IMR-90 (cell line): ENCODE measurements around the gene THSD7B. TPM values are rescaled to one million over a fixed set of nuclear protein-coding genes. Genes with fewer than 3 reads are reported as not detected.

Source experiments
- ATAC-seq: fragments of 200-7000 bp; cut with Tn5 transposase; 2 replicates; pipeline ENCODE4 v1.9.1; 2020; ENCODE audit warnings: low read depth, mild to moderate bottlenecking, moderate library complexity
- BruUV-seq: library from RNA; stranded (reverse); fragments of 400-500 nt; replicated peaks from 2 replicates; lab custom pipeline; 2021; lab: Mats Ljungman, UMichigan
- CTCF ChIA-PET: fragments of 300-600 bp; formaldehyde crosslinking; extraction: SDS; loops from one replicate; lab custom pipeline; 2021; ENCODE audit warnings: antibody characterized with exemption; lab: Yijun Ruan, JAX
- POLR2A ChIA-PET: fragments of 300-600 bp; sonication (Branson Sonifier 250); formaldehyde crosslinking; loops from one replicate; lab custom pipeline; 2022; ENCODE audit warnings: antibody characterized with exemption; ENCODE audit not compliant: unreplicated experiment; lab: Charles Lee
- DNase-seq: peaks from one replicate; pipeline ENCODE4 v3.0.0; 2013
- H2AFZ ChIP-seq: replicated peaks from 2 replicates; pipeline ENCODE3; 2013; ENCODE audit warnings: low read length, mild to moderate bottlenecking; ENCODE audit not compliant: poor library complexity
- H2AK5ac ChIP-seq: 2 replicates; pipeline ENCODE4 v1.6.1; 2013; ENCODE audit warnings: low read depth, low read length, inconsistent platforms
- H2AK9ac ChIP-seq: replicated peaks from 2 replicates; pipeline ENCODE3; 2013; ENCODE audit warnings: mild to moderate bottlenecking, low read depth, low read length, moderate library complexity; ENCODE audit not compliant: poor library complexity
- H2BK120ac ChIP-seq: 2 replicates; pipeline ENCODE4 v1.6.1; 2013; ENCODE audit warnings: low read depth, low read length, inconsistent platforms
- H2BK15ac ChIP-seq: 3 replicates; pipeline ENCODE4 v1.6.1; 2013; ENCODE audit warnings: low read depth, low read length, inconsistent platforms
- H2BK20ac ChIP-seq: 2 replicates; pipeline ENCODE4 v1.6.1; 2013; ENCODE audit warnings: low read depth, mild to moderate bottlenecking, inconsistent platforms, low read length, moderate library complexity
- H2BK5ac ChIP-seq: 2 replicates; pipeline ENCODE4 v1.6.1; 2013; ENCODE audit warnings: mild to moderate bottlenecking, low read depth, low read length, inconsistent platforms; ENCODE audit not compliant: poor library complexity, severe bottlenecking
- H3K14ac ChIP-seq: replicated peaks from 2 replicates; pipeline ENCODE4 v1.6.1; 2013; ENCODE audit warnings: low read depth, low read length, inconsistent platforms
- H3K18ac ChIP-seq: 2 replicates; pipeline ENCODE4 v1.6.1; 2013; ENCODE audit warnings: low read depth, low read length, control low read depth
- H3K23ac ChIP-seq: 2 replicates; pipeline ENCODE4 v1.6.1; 2013; ENCODE audit warnings: low read depth, low read length, inconsistent platforms
- H3K27ac ChIP-seq: 2 replicates; pipeline ENCODE4 v1.5.1; 2013; ENCODE audit warnings: mild to moderate bottlenecking, control low read depth, low read length; ENCODE audit not compliant: insufficient read depth
- H3K27me3 ChIP-seq: 2 replicates; pipeline ENCODE4 v1.6.1; 2013; ENCODE audit warnings: low read length; ENCODE audit not compliant: control insufficient read depth, insufficient read depth
- H3K36me3 ChIP-seq: 2 replicates; pipeline ENCODE4 v1.6.1; 2013; ENCODE audit warnings: low read length, mixed read lengths; ENCODE audit not compliant: control insufficient read depth, insufficient read depth
- H3K4ac ChIP-seq: 2 replicates; pipeline ENCODE4 v1.6.1; 2013; ENCODE audit warnings: low read depth, low read length, inconsistent platforms
- H3K4me1 ChIP-seq: 2 replicates; pipeline ENCODE4 v1.6.1; 2013; ENCODE audit warnings: low read length, mixed read lengths; ENCODE audit not compliant: control insufficient read depth, insufficient read depth
- H3K4me2 ChIP-seq: 2 replicates; pipeline ENCODE4 v1.6.1; 2013; ENCODE audit warnings: low read depth, mild to moderate bottlenecking, control low read depth, low read length, moderate library complexity
- H3K4me3 ChIP-seq: 2 replicates; pipeline ENCODE4 v1.5.1; 2013; ENCODE audit warnings: low read depth, mild to moderate bottlenecking, control low read depth, low read length, moderate library complexity; ENCODE audit not compliant: insufficient read depth
- H3K56ac ChIP-seq: 2 replicates; pipeline ENCODE4 v1.6.1; 2013; ENCODE audit warnings: low read length, inconsistent platforms; ENCODE audit not compliant: insufficient read depth; ENCODE audit errors: extremely low read depth
- H3K79me1 ChIP-seq, 2 experiments: 2 replicates each; pipeline ENCODE4 v1.6.1; 2013; ENCODE audit warnings: low read length in 2 of 2, inconsistent platforms in 1 of 2, low read depth in 1 of 2
- H3K9ac ChIP-seq: 2 replicates; pipeline ENCODE4 v1.6.1; 2013; ENCODE audit warnings: low read depth, low read length, control low read depth
- H3K9me1 ChIP-seq: 2 replicates; pipeline ENCODE4 v1.6.1; 2013; ENCODE audit warnings: low read length, inconsistent platforms; ENCODE audit not compliant: insufficient read depth
- H3K9me3 ChIP-seq: 2 replicates; pipeline ENCODE4 v1.6.1; 2013; ENCODE audit warnings: low read length; ENCODE audit not compliant: control insufficient read depth, insufficient read depth
- H4K20me1 ChIP-seq: 2 replicates; pipeline ENCODE4 v1.6.1; 2013; ENCODE audit warnings: low read length, inconsistent platforms; ENCODE audit not compliant: insufficient read depth
- H4K5ac ChIP-seq: 2 replicates; pipeline ENCODE4 v1.6.1; 2013; ENCODE audit warnings: mild to moderate bottlenecking, low read depth, low read length, control low read depth
- H4K8ac ChIP-seq, 2 experiments: 2 replicates each; pipeline ENCODE4 v1.6.1; 2013; ENCODE audit warnings: low read depth in 2 of 2, low read length in 2 of 2, control low read depth in 1 of 2, inconsistent platforms in 1 of 2
- H4K91ac ChIP-seq: 2 replicates; pipeline ENCODE4 v1.6.1; 2013; ENCODE audit warnings: low read depth, low read length, inconsistent platforms; ENCODE audit not compliant: insufficient read depth
- BHLHE40 ChIP-seq: fragments of 150-350 bp; IDR thresholded peaks from 2 replicates; pipeline ENCODE4 v1.6.1; 2016; ENCODE audit warnings: mild to moderate bottlenecking, low read depth, low read length
- CEBPB ChIP-seq: IDR thresholded peaks from 2 replicates; pipeline ENCODE4 v1.6.1; 2012; ENCODE audit warnings: low read depth, low read length, improper control_type of control experiment
- CHD1 ChIP-seq: IDR thresholded peaks from 2 replicates; pipeline ENCODE4 v1.6.1; 2012; ENCODE audit warnings: low read depth, low read length, improper control_type of control experiment
- RAD21 ChIP-seq: IDR thresholded peaks from 2 replicates; pipeline ENCODE4 v1.6.1; 2012; ENCODE audit warnings: low read length, improper control_type of control experiment
- WGBS, 2 experiments: methylation state at CpG; one replicate each; pipeline versions ENCODE4 v1.1.5 to v1.1.7; 2013; ENCODE audit warnings: missing lambda C conversion rate in 2 of 2; ENCODE audit not compliant: insufficient read length in 1 of 2; ENCODE audit errors: extremely low coverage in 2 of 2; 5-methylcytosine and 5-hydroxymethylcytosine counted together
- dilution Hi-C: fragments of 300-500 bp; cut with HindIII; formaldehyde crosslinking; loops from one replicate; pipeline ENCODE4 v1.14.3; 2018; ENCODE audit warnings: low sequenced_read_pairs; ENCODE audit not compliant: unreplicated experiment
- in situ Hi-C: fragments of 300-500 bp; cut with MboI; formaldehyde crosslinking; loops from 3 replicates; pipeline ENCODE4 v1.14.3; 2019; ENCODE audit warnings: low sequenced_read_pairs, inconsistent platforms, mixed read lengths
- intact Hi-C: fragments of 100-400 bp; cut with micrococcal nuclease; formaldehyde crosslinking; loops from 2 replicates; pipeline ENCODE4 v1.10.0; 2022
- polyA plus RNA-seq, 3 experiments: library from polyadenylated mRNA; depleted of rRNA; stranded (reverse); fragments of >200 nt; gene quantifications; 2 replicates each; pipeline ENCODE4 v1.2.3, GENCODE V29; 2012; ENCODE audit warnings: low replicate concordance in 1 of 3
- total RNA-seq: library from RNA; depleted of rRNA; stranded (reverse); fragments of >200 nt; gene quantifications from 2 replicates; pipeline ENCODE4 v1.2.3, GENCODE V29; 2012

Gene THSD7B
- total and polyA plus RNA-seq, 2 of the 4 experiments (the other 2 are of a cell fraction): not detected

DNA sequence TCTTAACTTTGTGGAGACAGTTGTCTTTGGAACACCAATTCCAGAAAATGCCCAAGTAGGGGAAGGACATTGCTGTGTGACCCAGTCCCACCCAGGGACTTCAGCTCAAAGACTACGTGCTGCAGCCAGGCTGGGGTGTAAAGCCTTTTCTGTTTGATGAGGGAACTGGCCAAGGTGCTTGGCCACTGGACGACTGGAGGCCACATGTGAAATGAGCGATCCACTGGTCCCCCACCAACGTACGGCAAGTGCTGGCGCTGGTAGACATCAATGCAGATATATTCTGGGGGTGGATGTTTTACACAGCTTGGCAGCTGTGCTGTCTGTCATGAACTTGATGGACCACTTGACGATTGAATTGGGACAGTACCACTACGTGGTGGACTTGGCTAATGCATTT lies 616.4 kb downstream of the THSD7B start:
- TF ChIP-seq CHD1 (no peak), BHLHE40 (no peak), CEBPB (no peak), RAD21 (no peak)
- Histone ChIP-seq H4K8ac (no peak overlapping the region), H2BK20ac (no peak overlapping the region), H3K79me1 (no peaks in the 10 kb centered on the region), H2AFZ (no peak overlapping the region), H2AK9ac (no peak overlapping the region), H3K4me1 (no peaks in the 10 kb centered on the region), H3K4me2 (no peak overlapping the region), H3K18ac (no peak overlapping the region), H3K4me3 (no peak overlapping the region), H4K91ac (no peak overlapping the region), H3K27ac (no peak overlapping the region), H3K14ac (no peak overlapping the region), H2BK120ac (no peak overlapping the region), H3K36me3 (no peaks in the 10 kb centered on the region), H2AK5ac (no peak overlapping the region), H3K27me3 (no peaks in the 10 kb centered on the region), H3K56ac (no peak overlapping the region), H3K23ac (no peak overlapping the region), H4K5ac (no peak overlapping the region), H3K9me3 (peaks cover 36% of the 10 kb centered on the region), H2BK15ac (no peak overlapping the region), H2BK5ac (no peak overlapping the region), H3K4ac (no peak overlapping the region), H3K9me1 (no peaks in the 10 kb centered on the region), H4K20me1 (no peaks in the 10 kb centered on the region), H3K9ac (no peak overlapping the region)
- ChIA-PET POLR2A (no interaction called here), CTCF (no interaction called here)
- in situ Hi-C loops (no loop called here), dilution Hi-C loops (no loop called here), intact Hi-C loops (no loop called here)
- DNase-seq (no peak), ATAC-seq (no peak)
- no TSS peak for BruUV-seq
- WGBS, 2 experiments: 58% methylated on average over 2 of the region's 8 CpGs; no CpG with 5 or more reads in 1 of the 2 experiments
